NCI-H510A treated with DMSO at 0.1 percent for 48 hours (cell line): ENCODE results near the gene SELE.

Source experiments
- DNase-seq: peaks from one replicate; lab custom pipeline; 2025; lab: John Stamatoyannopoulos, UW

The SELE gene

GRCh38 chr1:169733924-169734323 lies at the start of gene SELE:
TSS of gene SELE (minus strand) at chr1:169734079. CDS start at chr1:169733612, 467 bp downstream.
- no peak for DNase-seq

- DNase-seq, result no peak
These were observed 48.7 kb upstream of the SELE start for GRCh38 chr1:169782596-169782995.

- no peak for DNase-seq
These were observed 46.1 kb upstream of the SELE start for GRCh38 chr1:169779970-169780369.

- DNase-seq, result no peak
These were observed 45.3 kb upstream of the SELE start for GRCh38 chr1:169779150-169779549.

- no peak for DNase-seq
These were observed 42.6 kb upstream of the SELE start for GRCh38 chr1:169776440-169776839.

GRCh38 chr1:169768161-169768560 lies 34.3 kb upstream of the SELE start:
- no peak for DNase-seq

- DNase-seq, result no peak
These were observed 31.9 kb upstream of the SELE start for GRCh38 chr1:169765580-169766331.

- no peak for DNase-seq
These were observed 31.0 kb upstream of the SELE start for GRCh38 chr1:169764919-169765318.

- no peak for DNase-seq
These were observed 28.8 kb upstream of the SELE start for GRCh38 chr1:169762699-169763098.

GRCh38 chr1:169759038-169759437 lies 25.2 kb upstream of the SELE start:
- no peak for DNase-seq

GRCh38 chr1:169753549-169753948 lies 19.7 kb upstream of the SELE start:
- no peak for DNase-seq

GRCh38 chr1:169750041-169750440 lies 16.2 kb upstream of the SELE start:
- no peak for DNase-seq

- no peak for DNase-seq
These were observed 12.7 kb upstream of the SELE start for GRCh38 chr1:169746550-169746949.

- no peak for DNase-seq
These were observed 11.4 kb upstream of the SELE start for GRCh38 chr1:169745015-169745861.

- DNase-seq, result no peak
These were observed 8.0 kb upstream of the SELE start for GRCh38 chr1:169741666-169742394.

- no peak for DNase-seq
These were observed 6.1 kb upstream of the SELE start for GRCh38 chr1:169739980-169740379.

GRCh38 chr1:169731446-169731845 lies 2.4 kb downstream of the SELE start:
- DNase-seq, result no peak

GRCh38 chr1:169729991-169730390 lies 3.9 kb downstream of the SELE start:
- no peak for DNase-seq

GRCh38 chr1:169727307-169727706 lies 6.6 kb downstream of the SELE start:
- DNase-seq, result no peak

- no peak for DNase-seq
These were observed 7.0 kb downstream of the SELE start for GRCh38 chr1:169726851-169727250.

GRCh38 chr1:169725930-169726329 lies 7.9 kb downstream of the SELE start:
- no peak for DNase-seq

- DNase-seq, result no peak
These were observed 9.7 kb downstream of the SELE start for GRCh38 chr1:169724168-169724567.

GRCh38 chr1:169723763-169724162 lies 10.1 kb downstream of the SELE start:
- DNase-seq, result no peak
